Hippocampal formation (tissue), 2 donors: ENCODE data around the gene TDRD9.
A peak's percentile ranks its signal among the peaks of the same experiment; 100 is the strongest.

Source experiments
- DNase-seq, 2 donors: peaks; one replicate each; lab custom pipeline; 2025; lab: John Stamatoyannopoulos, UW

TDRD9 gene

GRCh38 chr14:104025534-104025933, 97.3 kb downstream of the TDRD9 start:
- DNase-seq, result no peak

GRCh38 chr14:104026024-104026423, 97.8 kb downstream of the TDRD9 start:
- no peak for DNase-seq

DNA sequence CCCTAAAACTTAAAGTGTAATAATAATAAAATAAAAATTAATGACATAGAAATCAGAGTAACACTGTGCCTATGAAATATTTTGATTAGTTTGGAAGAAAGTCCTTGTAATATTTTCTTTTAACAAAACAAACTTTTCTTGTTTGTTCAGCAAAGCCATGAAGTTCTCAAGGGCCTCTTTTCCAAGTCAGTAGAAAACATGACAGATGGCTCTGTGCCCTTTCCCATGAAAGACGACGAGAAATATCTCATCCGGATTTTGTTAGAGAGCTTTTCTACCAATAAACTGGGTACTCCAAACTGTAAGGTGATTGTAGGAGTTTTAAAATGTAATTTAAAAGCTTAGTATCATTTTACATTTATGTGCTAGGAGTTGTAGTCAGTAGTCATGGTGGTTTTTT, 102.7 kb downstream of the TDRD9 start:
- no peak for DNase-seq

- DNase-seq, result no peak
These were observed 103.1 kb downstream of the TDRD9 start for GRCh38 chr14:104031384-104031783.

DNA sequence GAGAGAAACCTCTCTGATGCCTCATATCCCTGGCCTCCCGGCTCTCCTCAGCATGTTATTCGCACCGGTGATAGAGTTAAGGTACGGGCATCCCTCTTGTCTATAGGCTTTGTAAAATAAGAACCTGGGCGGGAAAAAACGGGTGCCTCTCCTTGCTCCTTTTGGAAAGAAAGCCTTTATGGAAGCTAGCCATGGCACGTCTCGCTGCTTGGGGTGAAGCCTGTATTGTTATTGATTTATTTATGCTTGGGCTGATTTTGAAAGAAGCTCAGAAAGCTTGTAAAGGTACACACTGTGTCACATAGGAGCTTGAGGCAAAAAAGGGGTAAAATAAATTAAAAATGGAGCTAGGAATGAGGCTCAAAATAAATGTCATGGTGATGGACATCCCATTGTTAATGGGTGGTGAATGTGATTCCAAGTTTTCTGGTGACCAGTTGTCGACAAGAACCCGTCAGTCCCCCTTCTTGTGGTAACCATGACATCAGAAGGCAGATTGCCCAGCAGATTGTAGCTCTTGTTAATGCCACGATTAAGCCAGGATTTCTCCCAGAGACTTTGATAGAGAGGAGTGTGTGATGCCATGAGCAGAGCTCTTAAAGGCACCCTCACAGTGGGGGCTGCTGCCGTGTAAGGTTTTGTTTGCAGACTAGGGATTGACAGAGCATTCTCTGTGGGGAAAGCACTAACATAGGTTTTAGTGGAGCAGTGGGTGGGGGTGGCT, 106.9 kb downstream of the TDRD9 start:
- no peak for DNase-seq

GRCh38 chr14:104036212-104036611, 108.0 kb downstream of the TDRD9 start:
- no peak for DNase-seq

GRCh38 chr14:104037074-104037473, 108.8 kb downstream of the TDRD9 start:
- DNase-seq, result no peak

- DNase-seq, result no peak
These were observed 109.6 kb downstream of the TDRD9 start for GRCh38 chr14:104037903-104038302.

DNA sequence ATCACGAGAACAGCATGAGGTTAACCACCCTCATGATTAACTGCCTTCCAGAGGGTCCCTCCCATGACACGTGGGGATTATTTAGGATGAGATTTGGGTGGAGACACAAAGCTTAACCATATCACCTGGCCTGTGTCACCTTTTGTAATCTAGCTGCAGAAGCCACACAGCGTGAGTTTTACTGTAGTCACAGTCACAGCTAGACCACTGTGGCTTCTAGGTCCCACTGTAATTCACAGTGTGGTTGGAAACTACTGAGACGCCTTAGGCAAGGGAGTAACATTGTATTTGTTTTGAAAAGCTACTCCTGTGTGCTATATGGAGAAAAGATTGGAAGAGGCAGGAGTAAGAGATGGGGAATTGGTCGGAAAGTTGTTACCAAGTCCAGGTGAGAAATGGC, 111.0 kb downstream of the TDRD9 start:
- DNase-seq, result no peak

DNA sequence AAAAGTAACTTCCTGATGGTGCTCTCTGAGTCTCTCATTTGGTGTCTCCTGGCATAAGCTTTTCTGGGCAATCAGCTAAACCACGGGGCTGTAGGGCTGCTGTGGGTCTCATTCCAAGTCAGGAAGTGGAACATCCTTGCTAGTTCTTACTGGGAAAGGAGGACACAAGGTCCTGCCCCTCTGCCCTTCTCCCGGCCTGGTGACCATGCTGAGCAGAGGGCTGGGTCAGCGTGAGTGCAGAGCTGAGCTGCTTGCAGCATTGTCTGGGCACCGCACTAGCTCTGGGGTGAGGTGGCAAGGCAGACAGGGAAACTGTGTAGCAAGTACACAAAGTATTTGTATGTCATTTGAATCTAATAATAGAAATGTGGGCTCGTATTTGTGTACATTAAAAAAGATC, 112.3 kb downstream of the TDRD9 start:
- DNase-seq, result no peak

GRCh38 chr14:104041430-104042104, 113.3 kb downstream of the TDRD9 start:
- DNase-seq, result no peak

DNA sequence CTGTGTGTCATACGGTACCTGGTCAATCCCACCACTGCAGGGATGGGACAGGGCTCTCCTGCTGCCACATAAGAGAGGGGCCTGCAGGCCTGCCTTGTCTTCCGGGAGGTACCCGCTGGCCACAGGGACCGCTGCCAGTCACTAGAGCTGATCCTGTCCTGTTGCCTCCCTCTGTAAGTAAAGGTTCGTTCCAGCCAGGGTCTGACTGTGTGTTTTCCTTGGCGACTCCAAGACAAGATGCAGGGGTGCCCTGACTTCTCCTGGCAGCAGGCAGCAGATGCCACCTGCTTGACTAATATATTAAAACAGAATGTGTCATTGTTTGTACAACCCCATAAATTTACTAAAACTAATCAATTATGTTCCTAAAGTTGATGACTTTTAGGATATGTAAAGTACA, 115.8 kb downstream of the TDRD9 start:
- DNase-seq, result no peak

DNA sequence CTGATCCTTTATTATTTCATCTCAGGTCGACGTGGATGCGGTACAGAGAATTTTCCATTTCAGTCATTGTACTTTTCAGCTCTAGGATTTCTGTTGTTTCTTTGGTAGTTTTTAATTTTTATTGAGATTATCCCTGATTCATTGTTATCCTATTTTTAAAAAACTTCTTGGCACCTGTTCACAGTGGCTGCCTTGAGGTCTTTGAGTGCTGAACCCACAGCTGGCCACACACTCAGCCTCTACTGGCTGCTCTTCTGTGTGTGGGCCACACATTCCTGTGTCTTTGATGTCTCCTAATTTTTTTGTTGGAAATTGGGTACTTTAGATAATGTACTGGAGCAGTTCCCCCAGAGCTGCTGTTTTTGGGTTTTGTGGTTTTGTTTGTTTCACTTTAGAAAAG, 119.5 kb downstream of the TDRD9 start:
- DNase-seq, result no peak

DNA sequence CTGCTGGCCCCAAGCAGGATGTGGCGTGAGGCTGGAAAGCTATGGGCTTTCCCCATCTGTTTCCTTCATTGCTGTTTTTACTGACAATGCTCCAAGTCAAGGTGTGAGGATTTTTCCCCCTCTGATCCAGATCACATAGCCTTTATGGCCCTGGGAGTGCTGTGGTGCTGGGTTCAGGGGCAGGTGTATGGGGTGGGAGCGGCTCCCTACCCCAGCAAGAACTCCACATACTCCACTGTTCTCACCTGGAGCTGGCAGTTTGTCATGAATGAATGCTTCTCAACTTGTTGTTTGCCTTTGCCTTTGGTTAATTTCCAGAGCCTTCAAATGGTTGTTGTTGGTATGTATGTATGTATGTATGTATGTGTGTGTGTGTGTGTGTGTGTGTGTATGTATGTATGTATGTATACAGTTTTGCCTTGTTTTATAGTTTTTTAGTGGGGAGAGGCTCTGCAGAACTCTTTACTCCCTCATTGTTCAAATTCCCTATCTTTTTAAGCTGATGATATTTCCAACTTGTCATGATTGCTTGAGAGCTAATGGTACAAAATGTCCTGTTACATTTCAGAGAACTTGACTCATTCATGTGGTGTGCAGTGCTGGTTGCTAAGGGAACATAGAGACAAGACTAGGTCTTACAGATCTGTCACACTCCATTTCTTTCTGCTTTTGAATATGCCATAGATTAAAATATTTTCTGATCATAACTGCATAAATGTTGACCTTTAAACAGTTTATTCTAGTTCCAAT, 120.7 kb downstream of the TDRD9 start:
- DNase-seq, result peak in 1 of 2 donors; percentile 6

GRCh38 chr14:104049576-104050240, 121.5 kb downstream of the TDRD9 start:
- DNase-seq, result no peak

DNA sequence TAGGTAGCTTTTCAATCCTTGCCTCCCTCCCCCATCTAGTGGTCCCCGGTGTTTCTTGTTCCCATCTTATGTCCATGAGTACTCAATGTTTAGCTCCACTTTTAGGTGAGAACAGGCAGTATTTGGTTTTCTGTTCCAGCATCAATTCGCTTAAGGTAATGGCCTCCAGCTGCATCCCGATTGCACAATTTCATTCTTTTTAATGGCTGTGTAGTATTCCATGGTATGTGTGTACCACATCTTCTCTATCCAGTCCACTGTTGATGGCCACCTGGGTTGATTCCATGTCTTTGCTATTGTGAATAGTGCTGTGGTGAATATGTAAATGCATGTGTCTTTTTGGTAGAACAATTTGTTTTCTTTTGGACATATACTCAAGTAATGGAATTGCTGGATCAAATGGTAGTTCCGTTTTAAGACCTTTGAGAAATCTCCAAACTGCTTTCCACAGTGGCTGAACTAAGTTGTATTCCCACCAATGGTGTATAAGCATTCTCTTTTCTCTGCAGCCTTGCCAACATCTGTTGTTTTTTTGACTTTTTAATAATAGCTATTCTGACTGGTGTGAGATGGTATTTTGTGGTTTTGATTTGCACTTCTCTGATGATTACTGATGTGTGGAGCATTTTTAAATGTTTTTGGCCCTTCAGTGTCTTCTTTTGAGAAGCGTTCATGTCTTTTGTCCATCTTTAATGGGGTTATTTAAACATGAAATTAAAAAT, 123.0 kb downstream of the TDRD9 start:
- no peak for DNase-seq

- no peak for DNase-seq
These were observed 126.1 kb downstream of the TDRD9 start for GRCh38 chr14:104054222-104054905.

GRCh38 chr14:104062281-104062680, 134.0 kb downstream of the TDRD9 start:
- no peak for DNase-seq

DNA sequence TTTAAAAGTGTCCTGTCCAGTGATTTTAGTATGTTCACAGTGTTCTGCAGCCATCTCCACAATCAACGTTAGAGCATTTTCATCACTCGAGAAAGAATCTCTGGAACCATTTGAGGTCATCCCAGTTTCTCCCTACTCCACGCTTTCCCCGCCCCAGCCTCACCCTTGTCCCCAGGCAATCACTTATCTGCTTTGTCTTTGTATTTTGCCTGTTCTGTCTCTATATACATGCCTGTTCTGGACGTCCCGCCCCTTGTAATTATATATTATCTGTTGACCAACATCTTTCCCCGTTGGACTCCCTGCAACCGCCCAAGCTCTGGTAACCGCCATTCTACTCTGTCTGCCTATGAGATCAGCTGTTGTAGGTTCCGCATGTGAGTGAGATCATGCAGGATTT, 135.7 kb downstream of the TDRD9 start:
- no peak for DNase-seq

DNA sequence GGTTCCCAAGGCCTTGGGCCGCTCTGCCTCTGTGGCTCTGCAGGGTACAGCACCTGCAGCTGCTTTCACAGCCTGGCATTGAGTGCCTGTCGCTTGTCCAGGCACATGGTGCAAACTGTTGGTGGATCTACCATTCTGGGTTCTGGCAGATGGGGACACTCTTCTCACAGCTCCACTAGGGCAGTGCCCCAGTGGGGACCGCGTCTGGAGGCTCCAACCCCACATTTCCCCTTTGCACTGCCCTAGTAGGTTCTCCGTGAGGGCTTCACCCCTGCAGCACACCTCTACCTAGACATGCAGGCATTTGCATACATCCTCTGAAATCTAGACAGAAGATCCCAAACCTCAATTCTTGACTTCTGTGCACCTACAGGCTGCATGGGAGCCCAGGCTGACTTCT, 138.0 kb downstream of the TDRD9 start:
- no peak for DNase-seq

DNA sequence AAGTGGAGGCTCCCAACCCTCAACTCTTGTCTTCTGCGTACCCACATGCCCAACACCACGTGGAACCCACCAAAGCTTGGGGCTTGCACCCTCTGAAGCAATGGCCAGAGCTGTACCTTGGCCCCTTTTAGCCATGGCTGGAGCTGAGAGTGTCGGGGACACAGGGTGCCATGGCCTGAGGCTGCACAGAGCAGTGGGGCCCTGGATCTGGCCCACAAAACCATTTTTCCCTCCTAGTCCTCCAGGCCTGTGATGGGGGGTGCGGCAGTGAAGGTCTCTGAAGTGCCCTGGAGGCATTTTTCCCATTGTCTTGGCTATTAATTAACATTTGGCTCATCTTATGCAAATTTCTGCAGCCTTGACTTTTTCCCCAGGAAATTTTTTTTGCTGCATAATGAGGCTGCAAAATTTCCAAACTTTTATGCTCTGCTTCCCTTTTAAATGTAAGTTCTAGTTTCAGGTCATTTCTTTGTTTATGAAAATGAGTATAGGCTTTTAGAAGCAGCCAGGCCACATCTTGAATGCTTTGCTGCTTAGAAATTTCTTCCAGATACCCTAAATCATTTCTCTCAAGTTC, 138.6 kb downstream of the TDRD9 start:
- DNase-seq, result no peak
